Endothelial cell of umbilical vein (primary cell): ENCODE results near the gene RNF222. TPM values are rescaled to one million over a fixed set of nuclear protein-coding genes. Genes with fewer than 3 reads are reported as not detected.

ENCODE experiments used
- BruUV-seq: library from RNA; stranded (reverse); fragments of 400-500 nt; replicated peaks from 2 replicates; lab custom pipeline; 2021; lab: Mats Ljungman, UMichigan
- CTCF ChIA-PET: fragments of 300-600, 350-600 bp; sonication (Branson Sonifier 250); formaldehyde crosslinking; loops from one replicate; lab custom pipeline; 2021; ENCODE audit warnings: antibody characterized with exemption, inconsistent platforms; lab: Charles Lee
- POLR2A ChIA-PET: fragments of 300-600, 350-600 bp; sonication (Branson Sonifier 250); formaldehyde crosslinking; loops from one replicate; lab custom pipeline; 2021; ENCODE audit warnings: antibody characterized with exemption, inconsistent platforms; lab: Charles Lee
- DNase-seq: peaks from one replicate; pipeline ENCODE4 v3.0.0-alpha.2; 2011; ENCODE audit warnings: low read depth, low spot score
- FAIRE-seq: peaks from 2 replicates; lab custom pipeline; 2011; peaks lifted over from hg19 to GRCh38; lab: Jason Lieb, UNC
- H2AFZ ChIP-seq: 2 replicates; pipeline ENCODE4 v1.6.0; 2012; ENCODE audit warnings: low read depth, low read length, control low read depth, inconsistent platforms
- H3K27ac ChIP-seq: 2 replicates; pipeline ENCODE4 v1.5.1; 2011; ENCODE audit warnings: low read depth, mild to moderate bottlenecking, control low read depth, low read length, moderate library complexity; ENCODE audit not compliant: insufficient read depth
- H3K27me3 ChIP-seq, 2 experiments: 2 replicates each; pipeline versions ENCODE4 v1.6.0 to v1.6.1; 2011; ENCODE audit warnings: low read length in 2 of 2, mixed read lengths in 1 of 2; ENCODE audit not compliant: control insufficient read depth in 2 of 2, insufficient read depth in 2 of 2
- H3K36me3 ChIP-seq, 2 experiments: 2 replicates in 1 of 2; 3 replicates in 1 of 2; pipeline ENCODE4 v1.5.1; 2011; ENCODE audit warnings: low read length in 2 of 2, mild to moderate bottlenecking in 1 of 2, moderate library complexity in 1 of 2; ENCODE audit not compliant: control insufficient read depth in 2 of 2, insufficient read depth in 2 of 2; ENCODE audit errors: extremely low read depth in 1 of 2
- H3K4me1 ChIP-seq: 3 replicates; pipeline ENCODE4 v1.5.1; 2011; ENCODE audit warnings: mild to moderate bottlenecking, low read length; ENCODE audit not compliant: control insufficient read depth, insufficient read depth; ENCODE audit errors: extremely low read depth
- H3K4me2 ChIP-seq: 2 replicates; pipeline ENCODE4 v1.6.1; 2011; ENCODE audit warnings: low read length, control low read depth, mixed read lengths; ENCODE audit not compliant: insufficient read depth
- H3K4me3 ChIP-seq, 3 experiments: fragments of 200-600 bp in 1 of 3; sonication (generic), shearing (Covaris generic) in 1 of 3; replicated peaks in 1 of 3; 2 replicates each; pipeline ENCODE4 v1.5.1; 2011 to 2016; ENCODE audit warnings: control low read depth in 3 of 3, low read length in 3 of 3, mild to moderate bottlenecking in 2 of 3, inconsistent platforms in 1 of 3, low read depth in 1 of 3, moderate library complexity in 1 of 3; ENCODE audit not compliant: insufficient read depth in 1 of 3
- H3K79me2 ChIP-seq: 2 replicates; pipeline ENCODE4 v1.6.0; 2012; ENCODE audit warnings: low read length, inconsistent platforms; ENCODE audit not compliant: control insufficient read depth, insufficient read depth
- H3K9ac ChIP-seq: replicated peaks from 2 replicates; pipeline ENCODE3; 2011; ENCODE audit warnings: low read length, control low read depth; ENCODE audit not compliant: insufficient read depth; ENCODE audit errors: extremely low read depth
- H3K9me1 ChIP-seq: replicated peaks from 3 replicates; pipeline ENCODE4 v1.6.0; 2011; ENCODE audit warnings: mild to moderate bottlenecking, low read length; ENCODE audit not compliant: control insufficient read depth, insufficient read depth; ENCODE audit errors: extremely low read depth
- H3K9me3 ChIP-seq: replicated peaks from 2 replicates; pipeline ENCODE4 v1.5.1; 2012; ENCODE audit warnings: low read length, inconsistent platforms; ENCODE audit not compliant: control insufficient read depth, insufficient read depth
- H4K20me1 ChIP-seq: replicated peaks from 2 replicates; pipeline ENCODE3; 2011; ENCODE audit warnings: mild to moderate bottlenecking, low read length; ENCODE audit not compliant: control insufficient read depth, insufficient read depth; ENCODE audit errors: extremely low read depth
- CTCF ChIP-seq, 2 donors: IDR thresholded peaks; 1 replicate in 1 of 2; 2 replicates in 1 of 2; pipeline ENCODE4 v1.5.1; 2011; ENCODE audit warnings: low read length in 2 of 2, mild to moderate bottlenecking in 2 of 2, moderate library complexity in 2 of 2, control low read depth in 1 of 2, inconsistent platforms in 1 of 2, low read depth in 1 of 2; ENCODE audit not compliant: insufficient read depth in 1 of 2; ENCODE audit errors: extremely low read depth in 1 of 2
- EZH2 ChIP-seq: IDR thresholded peaks from 2 replicates; pipeline ENCODE4 v1.6.1; 2012; ENCODE audit warnings: borderline replicate concordance, low read depth, mild to moderate bottlenecking, moderate library complexity, low read length, inconsistent platforms; ENCODE audit not compliant: severe bottlenecking
- FOS ChIP-seq: IDR thresholded peaks from 2 replicates; pipeline ENCODE4 v1.6.1; 2011; ENCODE audit warnings: mild to moderate bottlenecking, low read length, moderate library complexity, borderline replicate concordance; ENCODE audit not compliant: insufficient read depth
- GATA2 ChIP-seq: IDR thresholded peaks from 2 replicates; pipeline ENCODE4 v1.7.0; 2011; ENCODE audit warnings: low read depth, mild to moderate bottlenecking, moderate library complexity, mixed read lengths, low read length; ENCODE audit not compliant: insufficient read length, insufficient read depth
- JUN ChIP-seq: IDR thresholded peaks from 2 replicates; pipeline ENCODE4 v1.6.1; 2011; ENCODE audit warnings: borderline replicate concordance, low read depth; ENCODE audit not compliant: insufficient read length, insufficient read depth
- MAX ChIP-seq: IDR thresholded peaks from 2 replicates; pipeline ENCODE4 v1.6.1; 2011; ENCODE audit not compliant: insufficient read depth, insufficient read length
- MYC ChIP-seq: IDR thresholded peaks from one replicate; pipeline ENCODE4 v1.6.1; 2011; ENCODE audit warnings: mild to moderate bottlenecking, low read depth, low read length
- POLR2A ChIP-seq: IDR thresholded peaks from 2 replicates; pipeline ENCODE4 v1.6.1; 2012; ENCODE audit warnings: low read depth, mild to moderate bottlenecking, control low read depth, low read length
- POLR2AphosphoS5 ChIP-seq: IDR thresholded peaks from 2 replicates; pipeline ENCODE4 v1.6.1; 2012; ENCODE audit warnings: low read depth, mild to moderate bottlenecking, control low read depth, low read length, moderate library complexity; ENCODE audit not compliant: insufficient read depth
- dilution Hi-C: fragments of 300-500 bp; cut with MboI; formaldehyde crosslinking; loops from one replicate; pipeline ENCODE4 v1.15.0; 2019; ENCODE audit warnings: low sequenced_read_pairs; ENCODE audit not compliant: extremely low pct_ligation_motif_present
- intact Hi-C: fragments of 100-400 bp; cut with micrococcal nuclease; formaldehyde crosslinking; loops from one replicate; pipeline ENCODE4 v1.10.0; 2022
- polyA plus RNA-seq, 4 experiments: library from polyadenylated mRNA; depleted of rRNA in 3 of 4; stranded (reverse) in 3 of 4; unstranded in 1 of 4; fragments of >200 nt; gene quantifications; 2 replicates each; pipeline versions ENCODE4 v1.2.1 to v1.2.3, GENCODE V29; 2011 to 2012; ENCODE audit warnings: missing spikeins in 1 of 4
- total RNA-seq: library from RNA; stranded (reverse); gene quantifications from 2 replicates; pipeline ENCODE4 v1.2.3, GENCODE V29; 2021

Gene RNF222
- total and polyA plus RNA-seq, 2 donors (not counting 3 experiments of a cell fraction or from before 2014, with no cell fraction given), result not detected

- dilution Hi-C loops (no loop called here), intact Hi-C loops (no loop called here)
- Histone ChIP-seq H3K9me3 (no peaks in the 10 kb centered on the region), H4K20me1 (no peaks in the 10 kb centered on the region), H3K4me2 (peak overlapping the region; percentile 48), H3K27ac (peak overlapping the region; percentile 44), H3K79me2 (peaks cover 31% of the 10 kb centered on the region), H3K9me1 (no peaks in the 10 kb centered on the region), H3K4me3 (no peak overlapping the region), H3K4me1 (peaks cover 35% of the 10 kb centered on the region), H2AFZ (peak overlapping the region; percentile 26), H3K36me3 (peaks cover 12% of the 10 kb centered on the region in 2 experiments), H3K9ac (no peak overlapping the region), H3K27me3 (no peaks in the 10 kb centered on the region)
- ChIA-PET POLR2A (no interaction called here), CTCF (interaction anchor here (0.7 to 3.8 kb wide), 3 partner anchors 19 to 401 kb away, joined by 3 to 19 read pairs (median 5); no protein-coding TSS in a partner anchor)
- TF ChIP-seq MAX (peak; percentile 30), EZH2 (no peak), POLR2AphosphoS5 (peak; percentile 21)
- FAIRE-seq, result peak; percentile 73
- DNase-seq, result peak; percentile 44
- no TSS peak for BruUV-seq
Observed at GRCh38 chr17:8384801-8385378, 12.7 kb downstream of the RNF222 start.

- H3K9me1 ChIP-seq, result no peaks in the 10 kb centered on the region
- TF ChIP-seq CTCF (IDR thresholded peaks at IDR 0.05; ENCODE audit: extremely low read depth in 1 of 2, insufficient read depth in 1 of 2, low read depth in 1 of 2, low read length in 2 of 2) (peak; percentile 69 to 95), MYC (peak; percentile 75), POLR2A (peak; percentile 97), MAX (no peak), POLR2AphosphoS5 (peak; percentile 97), EZH2 (no peak), FOS (no peak), JUN (no peak), GATA2 (no peak)
- peak; percentile 99 for FAIRE-seq
- H3K27ac ChIP-seq, result peak within 1 kb of the TSS; percentile 78
- peak; percentile 98 for DNase-seq
- BruUV-seq, result no TSS peak
- H2AFZ ChIP-seq, result peak within 1 kb of the TSS; percentile 62
- no peaks in the 10 kb centered on the region for H4K20me1 ChIP-seq
- H3K27me3 ChIP-seq, result no peaks in the 10 kb centered on the region
- intact Hi-C loops (loop anchor here (1.0 to 2.0 kb wide), 8 partner anchors 28 to 402 kb away; partner anchors contain the start of genes ARHGEF15, NDEL1 and PFAS), dilution Hi-C loops (no loop called here)
- peaks cover 45% of the 10 kb centered on the region for H3K79me2 ChIP-seq
- H3K36me3 ChIP-seq, result peaks cover 17 to 25% of the 10 kb centered on the region in 2 experiments
- peak within 1 kb of the TSS; percentile 98 for H3K9ac ChIP-seq
- peak within 1 kb of the TSS; percentile 98 for H3K4me2 ChIP-seq
- H3K9me3 ChIP-seq, result no peaks in the 10 kb centered on the region
- H3K4me1 ChIP-seq, result peaks cover 39% of the 10 kb centered on the region
- ChIA-PET POLR2A (interaction anchor here (1.7 kb wide), 1 partner anchor 57 kb away, joined by 17 read pairs; no protein-coding TSS in a partner anchor), CTCF (interaction anchor here (0.8 to 1.6 kb wide), 21 partner anchors 11 to 512 kb away, joined by 3 to 18 read pairs (median 5); partner anchors contain the start of gene NDEL1)
- peak within 1 kb of the TSS; percentile 76 to 100 (median 99) for H3K4me3 ChIP-seq
Observed at GRCh38 chr17:8383143-8383822, 14.3 kb downstream of the RNF222 start, which contains the start of gene RPL26. Gene RPL26 (minus strand): TSS chr17:8383193. CDS start chr17:8382310, 883 bp downstream.
